Lung (tissue), 12 donors: ENCODE data around the gene FAM24B. TPM values are rescaled to one million over a fixed set of nuclear protein-coding genes. Genes with fewer than 3 reads are reported as not detected.
"Not testable (repeated sequence)": the region's sequence is repeated elsewhere in the genome, so short reads cannot be mapped to it uniquely, and the experiment has no call there.

Experiments
- ATAC-seq: fragments of 200-7000 bp; cut with Tn5 transposase; one replicate; pipeline ENCODE4 v1.9.1; 2020; ENCODE audit warnings: moderate number of reproducible peaks; ENCODE audit not compliant: insufficient read depth, low FRiP score
- DNase-seq, 3 donors: peaks; one replicate each; pipeline ENCODE4 v3.0.0-alpha.2; 2013 to 2017
- H3K27ac ChIP-seq, 2 donors: one replicate each; pipeline ENCODE4 v1.5.1; 2013; ENCODE audit warnings: mild to moderate bottlenecking in 2 of 2, moderate library complexity in 2 of 2, control low read depth in 1 of 2, inconsistent platforms in 1 of 2, low read depth in 1 of 2, low read length in 1 of 2
- H3K27me3 ChIP-seq, 3 donors: one replicate each; pipeline ENCODE4 v1.5.1; 2013; ENCODE audit warnings: low read length in 2 of 3; ENCODE audit not compliant: control insufficient read depth in 3 of 3, insufficient read depth in 3 of 3
- H3K36me3 ChIP-seq, 4 donors: one replicate each; pipeline ENCODE4 v1.5.1; 2013; ENCODE audit warnings: low read length in 4 of 4, mild to moderate bottlenecking in 1 of 4, moderate library complexity in 1 of 4; ENCODE audit not compliant: control insufficient read depth in 4 of 4, insufficient read depth in 4 of 4
- H3K4me1 ChIP-seq, 5 donors: one replicate each; pipeline ENCODE4 v1.5.1; 2013; ENCODE audit warnings: low read length in 5 of 5, mild to moderate bottlenecking in 2 of 5, moderate library complexity in 1 of 5; ENCODE audit not compliant: control insufficient read depth in 5 of 5, insufficient read depth in 5 of 5
- H3K4me3 ChIP-seq: one replicate; pipeline ENCODE4 v1.5.1; 2013; ENCODE audit warnings: mild to moderate bottlenecking, control low read depth, moderate library complexity
- H3K9ac ChIP-seq, 2 donors: one replicate each; pipeline ENCODE4 v1.5.1; 2013; ENCODE audit warnings: low read length in 2 of 2, control low read depth in 1 of 2; ENCODE audit not compliant: insufficient read depth in 1 of 2
- H3K9me3 ChIP-seq, 4 donors: one replicate each; pipeline ENCODE4 v1.5.1; 2013; ENCODE audit warnings: low read length in 3 of 4, mild to moderate bottlenecking in 1 of 4, moderate library complexity in 1 of 4; ENCODE audit not compliant: control insufficient read depth in 4 of 4, insufficient read depth in 3 of 4
- WGBS, 2 donors: extraction: QIAGEN DNeasy Blood & Tissue Kit; methylation state at CpG; one replicate each; pipeline ENCODE4 v1.1.7; 2013; 5-methylcytosine and 5-hydroxymethylcytosine counted together
- polyA plus RNA-seq, 2 donors: library from polyadenylated mRNA; stranded (reverse); fragments of 200-250 nt; gene quantifications; one replicate each; pipeline ENCODE4 v1.2.1, GENCODE V29; 2013
- total RNA-seq, 2 donors: library from RNA; depleted of rRNA in 1 of 2; stranded (reverse); fragments of >200 nt in 1 of 2; gene quantifications; one replicate each; pipeline ENCODE4 v1.2.1, GENCODE V29; 2014 to 2021
- TF ChIP-seq, protein P1 (sequence below): IDR thresholded peaks from 2 replicates; pipeline ENCODE4 v1.5.1; 2012; ENCODE audit warnings: mild to moderate bottlenecking; ENCODE audit errors: control extremely low read depth, extremely low read depth
- donor health status: control.
- donor health status: control.
- donor health status: Bipolar disorder and iron deficiency.
- donor health status: healthy.
- donor health status: DM: yes; HTN: yes; CAD: no.

FAM24B gene
- total and polyA plus RNA-seq, 4 donors = 1.6 to 7.8 (median 3.2) TPM

DNA sequence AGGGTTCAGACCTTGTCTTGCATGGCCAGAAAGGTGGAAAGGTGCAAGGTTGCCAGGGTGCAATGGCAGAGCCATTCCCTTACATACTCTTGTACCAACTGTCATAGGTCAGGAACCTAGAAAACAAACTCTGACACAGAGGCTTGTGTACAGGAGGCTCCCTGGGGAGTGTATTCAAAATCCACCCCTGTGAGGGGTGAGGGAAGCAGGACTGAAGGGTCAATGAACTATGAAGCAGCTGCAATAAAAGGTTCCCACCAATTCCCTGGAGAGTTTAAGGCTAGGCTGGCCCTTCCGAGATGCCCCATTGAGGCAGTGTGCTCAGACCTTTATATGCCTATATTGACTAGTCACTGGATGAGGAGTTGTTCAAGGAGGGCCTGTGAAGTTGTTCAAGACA lies 19.9 kb downstream of the FAM24B start:
- Histone ChIP-seq H3K4me1 (no peaks in the 10 kb centered on the region), H3K9ac (no peak overlapping the region), H3K36me3 (peaks cover 0 to 2% (median 0%) of the 10 kb centered on the region in 4 donors), H3K27ac (no peak overlapping the region), H3K27me3 (no peaks in the 10 kb centered on the region), H3K4me3 (no peak overlapping the region), H3K9me3 (no peaks in the 10 kb centered on the region)
- no peak for ATAC-seq
- WGBS, 2 donors = 89 to 96% methylated on average over 1 of the region's 1 CpG
- TF ChIP-seq, protein P1, sequence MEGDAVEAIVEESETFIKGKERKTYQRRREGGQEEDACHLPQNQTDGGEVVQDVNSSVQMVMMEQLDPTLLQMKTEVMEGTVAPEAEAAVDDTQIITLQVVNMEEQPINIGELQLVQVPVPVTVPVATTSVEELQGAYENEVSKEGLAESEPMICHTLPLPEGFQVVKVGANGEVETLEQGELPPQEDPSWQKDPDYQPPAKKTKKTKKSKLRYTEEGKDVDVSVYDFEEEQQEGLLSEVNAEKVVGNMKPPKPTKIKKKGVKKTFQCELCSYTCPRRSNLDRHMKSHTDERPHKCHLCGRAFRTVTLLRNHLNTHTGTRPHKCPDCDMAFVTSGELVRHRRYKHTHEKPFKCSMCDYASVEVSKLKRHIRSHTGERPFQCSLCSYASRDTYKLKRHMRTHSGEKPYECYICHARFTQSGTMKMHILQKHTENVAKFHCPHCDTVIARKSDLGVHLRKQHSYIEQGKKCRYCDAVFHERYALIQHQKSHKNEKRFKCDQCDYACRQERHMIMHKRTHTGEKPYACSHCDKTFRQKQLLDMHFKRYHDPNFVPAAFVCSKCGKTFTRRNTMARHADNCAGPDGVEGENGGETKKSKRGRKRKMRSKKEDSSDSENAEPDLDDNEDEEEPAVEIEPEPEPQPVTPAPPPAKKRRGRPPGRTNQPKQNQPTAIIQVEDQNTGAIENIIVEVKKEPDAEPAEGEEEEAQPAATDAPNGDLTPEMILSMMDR = no peak
- DNase-seq = no peak

DNA sequence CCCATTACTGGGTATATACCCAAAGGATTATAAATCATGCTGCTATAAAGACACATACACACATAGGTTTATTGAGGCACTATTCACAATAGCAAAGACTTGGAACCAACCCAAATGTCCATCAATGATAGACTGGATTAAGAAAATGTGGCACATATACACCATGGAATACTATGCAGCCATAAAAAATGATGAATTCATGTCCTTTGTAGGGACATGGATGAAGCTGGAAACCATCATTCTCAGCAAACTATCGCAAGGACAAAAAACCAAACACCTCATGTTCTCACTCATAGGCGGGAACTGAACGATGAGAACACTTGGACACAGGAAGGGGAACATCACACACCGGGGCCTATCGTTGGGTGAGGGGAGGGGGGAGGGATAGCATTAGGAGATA lies 21.3 kb downstream of the FAM24B start:
- not testable (repeated sequence) for DNase-seq, H3K27ac ChIP-seq, H3K4me3 ChIP-seq, ATAC-seq, H3K4me1 ChIP-seq, H3K9me3 ChIP-seq, H3K27me3 ChIP-seq, H3K36me3 ChIP-seq, H3K9ac ChIP-seq
- WGBS, 2 donors = 94 to 95% methylated on average over 5 of the region's 5 CpGs

- Histone ChIP-seq H3K4me1 (no peaks in the 10 kb centered on the region), H3K9ac (no peak overlapping the region), H3K9me3 (no peaks in the 10 kb centered on the region), H3K27ac (no peak overlapping the region), H3K4me3 (no peak overlapping the region), H3K27me3 (no peaks in the 10 kb centered on the region), H3K36me3 (peaks cover 0 to 3% (median 0%) of the 10 kb centered on the region in 4 donors)
- ATAC-seq (no peak), DNase-seq (no peak)
- WGBS, 2 donors = 87 to 88% methylated on average over 1 of the region's 1 CpG
- TF ChIP-seq, protein P1 = no peak
Observed at GRCh38 chr10:122856902-122857301, 22.5 kb downstream of the FAM24B start.

DNA sequence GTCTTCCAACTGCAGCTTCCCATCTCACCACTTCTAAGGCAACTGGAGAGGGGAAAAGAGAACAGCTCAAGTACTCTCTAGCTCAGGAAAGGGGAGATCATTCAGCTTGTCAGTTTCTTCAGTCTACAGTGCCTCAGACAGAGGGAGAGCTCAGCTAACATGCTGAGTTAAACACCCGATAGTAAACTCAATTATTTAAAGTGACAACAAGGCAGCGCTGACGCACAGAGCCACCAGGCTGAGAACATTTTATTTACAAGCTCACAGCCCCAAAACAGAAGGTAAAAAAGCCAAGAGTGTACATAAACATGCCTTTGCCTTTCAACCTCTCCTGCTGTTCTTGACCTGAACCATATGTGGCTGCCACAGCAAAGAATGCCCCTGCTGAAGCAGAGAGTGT lies 23.6 kb downstream of the FAM24B start:
- no peaks in the 10 kb centered on the region for H3K4me1 ChIP-seq
- H3K27me3 ChIP-seq = no peaks in the 10 kb centered on the region
- 78 to 86% methylated on average over 3 of the region's 3 CpGs for WGBS, 2 donors
- DNase-seq = no peak
- peaks cover 0 to 3% (median 0%) of the 10 kb centered on the region in 4 donors for H3K36me3 ChIP-seq
- H3K4me3 ChIP-seq = no peak overlapping the region
- H3K9me3 ChIP-seq = no peaks in the 10 kb centered on the region
- TF ChIP-seq, protein P1 = no peak
- no peak overlapping the region for H3K27ac ChIP-seq
- no peak for ATAC-seq
- H3K9ac ChIP-seq = no peak overlapping the region
